Smooth muscle cell (in vitro differentiated cells): ENCODE data around the gene FGGY. TPM values are rescaled to one million over a fixed set of nuclear protein-coding genes. Genes with fewer than 3 reads are reported as not detected.

Source experiments
- DNase-seq: peaks from one replicate; lab custom pipeline; 2025; ENCODE audit not compliant: unreplicated experiment; lab: John Stamatoyannopoulos, UW
- H2AFZ ChIP-seq: fragments of 200-600 bp; sonication (generic); 2 replicates; pipeline ENCODE4 v1.6.0; 2016; ENCODE audit warnings: antibody characterized with exemption, low read depth, mild to moderate bottlenecking
- H3F3A ChIP-seq: fragments of 200-600 bp; sonication (generic); 2 replicates; pipeline ENCODE4 v1.6.0; 2017; ENCODE audit warnings: antibody characterized with exemption, low read depth
- H3K27ac ChIP-seq: fragments of 200-600 bp; sonication (generic); 2 replicates; pipeline ENCODE4 v1.5.1; 2016; ENCODE audit warnings: low read depth, mild to moderate bottlenecking
- H3K27me3 ChIP-seq: fragments of 200-600 bp; sonication (generic); 2 replicates; pipeline ENCODE4 v1.6.1; 2016; ENCODE audit warnings: low read depth, mild to moderate bottlenecking
- H3K36me3 ChIP-seq: fragments of 200-600 bp; sonication (generic); 2 replicates; pipeline ENCODE4 v1.5.1; 2016; ENCODE audit warnings: low read depth
- H3K4me1 ChIP-seq: fragments of 200-600 bp; sonication (generic); 2 replicates; pipeline ENCODE4 v1.5.1; 2016; ENCODE audit warnings: low read depth
- H3K4me2 ChIP-seq: fragments of 200-600 bp; sonication (generic); 2 replicates; pipeline ENCODE4 v1.6.0; 2016; ENCODE audit warnings: mild to moderate bottlenecking
- H3K4me3 ChIP-seq: fragments of 200-600 bp; sonication (generic); 2 replicates; pipeline ENCODE4 v1.5.1; 2016; ENCODE audit warnings: mild to moderate bottlenecking
- H3K79me2 ChIP-seq: fragments of 200-600 bp; sonication (generic); 2 replicates; pipeline ENCODE4 v1.6.0; 2016; ENCODE audit warnings: low read depth, mild to moderate bottlenecking
- H3K9ac ChIP-seq: fragments of 200-600 bp; sonication (generic); 2 replicates; pipeline ENCODE4 v1.6.0; 2016; ENCODE audit warnings: low read depth
- H3K9me3 ChIP-seq: fragments of 200-600 bp; sonication (generic); replicated peaks from 2 replicates; pipeline ENCODE4 v1.5.1; 2016; ENCODE audit warnings: low read depth
- H4K20me1 ChIP-seq: fragments of 200-600 bp; sonication (generic); 2 replicates; pipeline ENCODE4 v1.6.0; 2016; ENCODE audit warnings: low read depth
- WGBS: methylation state at CpG from one replicate; pipeline ENCODE4 v1.1.7; 2016; ENCODE audit warnings: low lambda C conversion rate; 5-methylcytosine and 5-hydroxymethylcytosine counted together
- polyA plus RNA-seq: library from polyadenylated mRNA; unstranded; fragments of >200 nt; fragmentation: Nextera tagmentation; extraction: Ambion mirVana; gene quantifications from 2 replicates; pipeline ENCODE4 v1.2.1, GENCODE V29; 2016
- total RNA-seq: library from RNA; depleted of rRNA; stranded (reverse); fragments of >200 nt; gene quantifications from 2 replicates; pipeline ENCODE4 v1.2.3, GENCODE V29; 2014
- TF ChIP-seq, protein P1 (sequence below): fragments of 200-600 bp; sonication (generic); IDR thresholded peaks from 2 replicates; pipeline ENCODE4 v1.5.1; 2017; ENCODE audit warnings: borderline replicate concordance, mild to moderate bottlenecking, antibody characterized with exemption; ENCODE audit not compliant: insufficient read depth, poor library complexity, severe bottlenecking

Gene FGGY
- total and polyA plus RNA-seq, 2 experiments from 2014 or later = 5.1 to 9.2 TPM

DNA sequence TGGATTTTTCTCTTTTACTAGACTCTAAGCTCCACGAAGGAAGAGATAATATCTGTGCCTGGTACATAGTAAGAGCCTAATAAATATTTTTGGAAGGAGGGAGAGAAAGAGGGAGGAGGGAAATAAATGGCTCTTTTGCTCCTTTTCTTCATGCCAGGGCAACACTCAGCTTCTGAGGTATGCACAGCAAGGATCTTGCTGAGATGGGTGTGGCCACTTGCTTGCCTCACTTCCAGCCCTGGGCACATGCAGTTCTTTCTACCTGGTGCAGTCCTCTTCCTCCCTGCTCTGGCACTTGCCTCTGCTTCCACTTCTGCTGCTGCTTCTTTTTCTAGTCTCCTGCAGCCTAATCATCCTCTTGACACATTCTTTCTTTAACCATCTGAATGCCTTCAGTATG, 148.1 kb downstream of the FGGY start:
- Histone ChIP-seq H2AFZ (no peak overlapping the region), H3K27ac (peak overlapping the region; percentile 75)

GRCh38 chr1:59446257-59446901, 149.5 kb downstream of the FGGY start:
- Histone ChIP-seq H3K79me2 (no peaks in the 10 kb centered on the region), H2AFZ (peak overlapping the region; percentile 2), H3K9me3 (no peaks in the 10 kb centered on the region), H4K20me1 (no peaks in the 10 kb centered on the region), H3K36me3 (no peaks in the 10 kb centered on the region), H3K27me3 (no peaks in the 10 kb centered on the region), H3K4me2 (peak overlapping the region; percentile 41), H3K4me1 (peaks cover 18% of the 10 kb centered on the region), H3K4me3 (no peak overlapping the region), H3K9ac (peak overlapping the region; percentile 42), H3K27ac (peak overlapping the region; percentile 75), H3F3A (peaks cover 28% of the 10 kb centered on the region)
- TF ChIP-seq, protein P1, sequence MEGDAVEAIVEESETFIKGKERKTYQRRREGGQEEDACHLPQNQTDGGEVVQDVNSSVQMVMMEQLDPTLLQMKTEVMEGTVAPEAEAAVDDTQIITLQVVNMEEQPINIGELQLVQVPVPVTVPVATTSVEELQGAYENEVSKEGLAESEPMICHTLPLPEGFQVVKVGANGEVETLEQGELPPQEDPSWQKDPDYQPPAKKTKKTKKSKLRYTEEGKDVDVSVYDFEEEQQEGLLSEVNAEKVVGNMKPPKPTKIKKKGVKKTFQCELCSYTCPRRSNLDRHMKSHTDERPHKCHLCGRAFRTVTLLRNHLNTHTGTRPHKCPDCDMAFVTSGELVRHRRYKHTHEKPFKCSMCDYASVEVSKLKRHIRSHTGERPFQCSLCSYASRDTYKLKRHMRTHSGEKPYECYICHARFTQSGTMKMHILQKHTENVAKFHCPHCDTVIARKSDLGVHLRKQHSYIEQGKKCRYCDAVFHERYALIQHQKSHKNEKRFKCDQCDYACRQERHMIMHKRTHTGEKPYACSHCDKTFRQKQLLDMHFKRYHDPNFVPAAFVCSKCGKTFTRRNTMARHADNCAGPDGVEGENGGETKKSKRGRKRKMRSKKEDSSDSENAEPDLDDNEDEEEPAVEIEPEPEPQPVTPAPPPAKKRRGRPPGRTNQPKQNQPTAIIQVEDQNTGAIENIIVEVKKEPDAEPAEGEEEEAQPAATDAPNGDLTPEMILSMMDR = no peak
- 17% methylated on average over 9 of the region's 9 CpGs for WGBS
- DNase-seq = no peak

More for the DNA sequence above, 148.1 kb downstream of the FGGY start:
- Histone ChIP-seq H3F3A (peaks cover 28% of the 10 kb centered on the region), H3K27me3 (no peaks in the 10 kb centered on the region), H3K4me3 (no peak overlapping the region), H3K79me2 (no peaks in the 10 kb centered on the region), H3K4me2 (peak overlapping the region; percentile 10), H3K9me3 (no peaks in the 10 kb centered on the region), H3K36me3 (no peaks in the 10 kb centered on the region), H4K20me1 (no peaks in the 10 kb centered on the region), H3K9ac (no peak overlapping the region), H3K4me1 (peaks cover 18% of the 10 kb centered on the region)
- DNase-seq = no peak
- WGBS = 4% methylated on average over 1 of the region's 1 CpG
- TF ChIP-seq, protein P1 = no peak

GRCh38 chr1:59452026-59452425, 155.1 kb downstream of the FGGY start:
- TF ChIP-seq, protein P1 = no peak
- WGBS = 70% methylated on average over 1 of the region's 1 CpG
- Histone ChIP-seq H3K36me3 (no peaks in the 10 kb centered on the region), H3K4me2 (no peak overlapping the region), H3K9me3 (no peaks in the 10 kb centered on the region), H3K27me3 (no peaks in the 10 kb centered on the region), H3F3A (peaks cover 10% of the 10 kb centered on the region), H3K27ac (peak overlapping the region; percentile 40), H3K79me2 (no peaks in the 10 kb centered on the region), H3K4me3 (no peak overlapping the region), H3K4me1 (peaks cover 8% of the 10 kb centered on the region), H2AFZ (no peak overlapping the region), H3K9ac (no peak overlapping the region), H4K20me1 (no peaks in the 10 kb centered on the region)
- no peak for DNase-seq

- DNase-seq = no peak
- WGBS = 100% methylated on average over 1 of the region's 1 CpG
Measured at GRCh38 chr1:59452559-59452958, 155.7 kb downstream of the FGGY start.

More at GRCh38 chr1:59452559-59452958, 155.7 kb downstream of the FGGY start:
- H3K79me2 ChIP-seq = no peaks in the 10 kb centered on the region
- no peaks in the 10 kb centered on the region for H3K36me3 ChIP-seq
- TF ChIP-seq, protein P1 = no peak
- no peak overlapping the region for H2AFZ ChIP-seq
- no peak overlapping the region for H3K27ac ChIP-seq
- no peak overlapping the region for H3K4me2 ChIP-seq
- H3K4me3 ChIP-seq = no peak overlapping the region
- H3K9me3 ChIP-seq = no peaks in the 10 kb centered on the region
- H3K4me1 ChIP-seq = peaks cover 6% of the 10 kb centered on the region
- H4K20me1 ChIP-seq = no peaks in the 10 kb centered on the region
- H3K9ac ChIP-seq = no peak overlapping the region
- H3K27me3 ChIP-seq = no peaks in the 10 kb centered on the region
- peaks cover 7% of the 10 kb centered on the region for H3F3A ChIP-seq
